IPS-18a (cell line): Measurements from ENCODE around the gene MSL2.
A peak's percentile ranks its signal among the peaks of the same experiment; 100 is the strongest.
"Not testable (repeated sequence)": the region's sequence is repeated elsewhere in the genome, so short reads cannot be mapped to it uniquely, and the experiment has no call there.

Experiments
- H3K27ac ChIP-seq: one replicate; pipeline ENCODE4 v1.5.1; 2013; ENCODE audit warnings: low read length
- H3K27me3 ChIP-seq: one replicate; pipeline ENCODE4 v1.6.1; 2013; ENCODE audit warnings: mild to moderate bottlenecking, low read length; ENCODE audit not compliant: control insufficient read depth, insufficient read depth
- H3K36me3 ChIP-seq: one replicate; pipeline ENCODE4 v1.6.1; 2013; ENCODE audit warnings: low read depth, low read length; ENCODE audit not compliant: control insufficient read depth
- H3K4me1 ChIP-seq: one replicate; pipeline ENCODE4 v1.6.1; 2013; ENCODE audit warnings: low read depth, low read length; ENCODE audit not compliant: control insufficient read depth
- H3K4me3 ChIP-seq: one replicate; pipeline ENCODE4 v1.5.1; 2013; ENCODE audit warnings: low read length
- H3K9ac ChIP-seq: one replicate; pipeline ENCODE4 v1.6.1; 2013; ENCODE audit warnings: mild to moderate bottlenecking, low read length, moderate library complexity
- H3K9me3 ChIP-seq: one replicate; pipeline ENCODE4 v1.6.1; 2013; ENCODE audit warnings: low read depth, low read length; ENCODE audit not compliant: control insufficient read depth

The MSL2 gene, protein sequence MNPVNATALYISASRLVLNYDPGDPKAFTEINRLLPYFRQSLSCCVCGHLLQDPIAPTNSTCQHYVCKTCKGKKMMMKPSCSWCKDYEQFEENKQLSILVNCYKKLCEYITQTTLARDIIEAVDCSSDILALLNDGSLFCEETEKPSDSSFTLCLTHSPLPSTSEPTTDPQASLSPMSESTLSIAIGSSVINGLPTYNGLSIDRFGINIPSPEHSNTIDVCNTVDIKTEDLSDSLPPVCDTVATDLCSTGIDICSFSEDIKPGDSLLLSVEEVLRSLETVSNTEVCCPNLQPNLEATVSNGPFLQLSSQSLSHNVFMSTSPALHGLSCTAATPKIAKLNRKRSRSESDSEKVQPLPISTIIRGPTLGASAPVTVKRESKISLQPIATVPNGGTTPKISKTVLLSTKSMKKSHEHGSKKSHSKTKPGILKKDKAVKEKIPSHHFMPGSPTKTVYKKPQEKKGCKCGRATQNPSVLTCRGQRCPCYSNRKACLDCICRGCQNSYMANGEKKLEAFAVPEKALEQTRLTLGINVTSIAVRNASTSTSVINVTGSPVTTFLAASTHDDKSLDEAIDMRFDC

DNA sequence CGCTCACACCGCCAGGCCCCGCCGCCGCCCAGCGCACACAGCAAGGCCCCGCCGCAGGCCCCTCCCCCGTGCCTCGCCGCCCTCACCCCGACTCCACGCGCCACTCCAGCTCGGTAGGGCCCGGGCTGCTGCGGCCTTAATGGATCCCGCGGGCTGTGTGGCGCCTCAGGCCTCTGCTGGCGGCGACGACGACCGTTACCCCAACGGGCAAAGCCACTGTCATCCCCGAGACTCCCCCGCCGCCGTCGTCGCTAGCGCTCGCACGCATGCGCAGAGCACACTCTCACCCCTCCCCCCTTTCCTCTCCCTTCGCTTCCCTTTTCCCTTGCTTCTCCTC lies at the start of gene MSL2:
TSS of gene MSL2 (minus strand) at position 272 of the 337 bp plus-strand sequence. CDS start 1,222 bp downstream, outside the sequence.
- Histone ChIP-seq H3K36me3 (no peaks in the 10 kb centered on the region), H3K27ac (peak within 1 kb of the TSS; percentile 98), H3K4me1 (peaks cover 11% of the 10 kb centered on the region), H3K9me3 (no peaks in the 10 kb centered on the region), H3K4me3 (peak within 1 kb of the TSS; percentile 85), H3K27me3 (no peaks in the 10 kb centered on the region), H3K9ac (peak within 1 kb of the TSS; percentile 93)

DNA sequence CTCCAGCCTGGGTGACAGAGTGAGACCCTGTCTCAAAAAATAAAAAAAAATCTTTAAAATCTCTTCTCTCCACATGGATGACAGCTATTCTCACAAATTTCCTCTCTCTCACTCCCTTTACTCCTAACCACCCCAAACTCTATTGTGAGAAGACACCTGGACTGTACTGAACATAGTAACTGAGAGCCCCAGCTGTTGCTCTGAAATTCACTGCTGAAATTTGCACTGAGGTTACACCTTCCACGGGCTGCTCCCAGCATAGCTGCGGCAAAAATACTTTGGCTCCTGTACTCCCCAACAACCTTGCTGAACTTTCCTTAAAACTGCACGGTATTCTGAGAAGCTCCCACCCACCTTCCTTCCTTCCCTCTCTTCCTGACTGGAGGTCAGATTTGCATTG lies 49.6 kb upstream of the MSL2 start:
- Histone ChIP-seq H3K27me3 (no peaks in the 10 kb centered on the region), H3K9ac (no peak overlapping the region), H3K36me3 (no peaks in the 10 kb centered on the region), H3K9me3 (no peaks in the 10 kb centered on the region), H3K4me1 (no peaks in the 10 kb centered on the region), H3K4me3 (no peak overlapping the region), H3K27ac (no peak overlapping the region)

GRCh38 chr3:136239094-136239493 lies 43.0 kb upstream of the MSL2 start:
- Histone ChIP-seq H3K9me3 (no peaks in the 10 kb centered on the region), H3K36me3 (no peaks in the 10 kb centered on the region), H3K27ac (no peak overlapping the region), H3K4me1 (peaks cover 10% of the 10 kb centered on the region), H3K27me3 (peaks cover 23% of the 10 kb centered on the region), H3K9ac (no peak overlapping the region), H3K4me3 (no peak overlapping the region)

DNA sequence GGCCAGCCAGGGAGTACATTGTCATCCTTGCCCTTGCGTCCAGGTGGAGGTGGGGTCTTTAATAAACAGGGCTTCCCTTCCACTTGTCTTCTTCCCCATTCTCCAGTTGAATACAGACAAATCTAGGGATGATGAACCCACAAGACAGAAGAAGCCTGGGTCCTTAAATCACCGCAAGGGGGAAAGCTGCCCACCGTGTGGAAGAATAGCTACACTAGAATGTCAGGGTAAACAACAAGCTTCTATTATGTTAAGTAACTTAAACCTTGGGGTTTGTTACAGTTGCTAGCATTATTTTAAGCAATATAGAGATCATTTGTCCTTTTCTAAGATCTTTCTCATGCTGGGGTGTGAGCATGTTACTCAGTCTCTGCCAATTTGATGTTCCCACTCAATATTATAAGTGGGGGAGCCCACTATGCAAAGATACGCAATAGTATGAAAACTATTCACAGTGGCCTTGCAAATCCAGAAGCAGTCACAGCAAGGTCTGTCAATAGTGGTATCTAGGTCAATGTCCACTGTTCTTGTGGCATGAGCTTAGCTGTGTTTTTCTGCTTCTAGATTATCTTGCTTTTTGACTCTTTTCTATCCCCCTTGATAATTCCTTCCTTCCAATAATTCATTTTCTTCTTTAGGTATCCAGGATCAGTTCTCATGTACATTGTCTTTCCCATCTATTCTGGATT lies 42.0 kb upstream of the MSL2 start:
- H3K27ac ChIP-seq: no peak overlapping the region
- H3K4me1 ChIP-seq: peaks cover 10% of the 10 kb centered on the region
- no peaks in the 10 kb centered on the region for H3K9me3 ChIP-seq
- no peak overlapping the region for H3K9ac ChIP-seq
- peaks cover 23% of the 10 kb centered on the region for H3K27me3 ChIP-seq
- no peak overlapping the region for H3K4me3 ChIP-seq
- H3K36me3 ChIP-seq: no peaks in the 10 kb centered on the region

DNA sequence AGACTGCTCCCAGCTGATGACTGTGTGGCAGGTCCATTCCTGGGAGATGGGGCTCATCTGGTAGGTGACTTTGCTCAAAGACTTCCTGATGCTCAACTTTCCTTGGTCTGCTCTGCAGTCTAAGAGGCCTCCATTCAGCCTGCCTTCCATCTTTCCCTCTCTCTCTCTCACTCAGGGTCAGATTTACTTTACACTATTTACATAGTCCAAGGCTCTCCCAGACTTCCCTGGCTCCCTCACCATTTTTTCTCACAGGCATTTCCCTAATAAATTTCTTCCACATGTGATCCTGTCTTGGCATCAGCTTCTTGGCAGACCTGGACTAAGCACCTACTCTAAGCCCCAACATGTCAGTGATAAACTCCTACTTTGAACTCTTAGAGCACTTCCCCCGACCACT lies 41.0 kb upstream of the MSL2 start:
- H3K9me3 ChIP-seq: no peaks in the 10 kb centered on the region
- peaks cover 23% of the 10 kb centered on the region for H3K27me3 ChIP-seq
- no peaks in the 10 kb centered on the region for H3K36me3 ChIP-seq
- H3K9ac ChIP-seq: no peak overlapping the region
- H3K4me3 ChIP-seq: no peak overlapping the region
- no peak overlapping the region for H3K27ac ChIP-seq
- H3K4me1 ChIP-seq: peaks cover 10% of the 10 kb centered on the region

- Histone ChIP-seq H3K4me3 (no peak overlapping the region), H3K4me1 (peaks cover 10% of the 10 kb centered on the region), H3K36me3 (no peaks in the 10 kb centered on the region), H3K27me3 (peaks cover 23% of the 10 kb centered on the region), H3K9me3 (no peaks in the 10 kb centered on the region), H3K9ac (no peak overlapping the region), H3K27ac (no peak overlapping the region)
Observed at GRCh38 chr3:136236109-136236508, 40.0 kb upstream of the MSL2 start.

- H3K9me3 ChIP-seq: no peaks in the 10 kb centered on the region
- peaks cover 22% of the 10 kb centered on the region for H3K27me3 ChIP-seq
- no peaks in the 10 kb centered on the region for H3K36me3 ChIP-seq
- no peak overlapping the region for H3K4me3 ChIP-seq
- H3K27ac ChIP-seq: no peak overlapping the region
- no peak overlapping the region for H3K9ac ChIP-seq
- peaks cover 10% of the 10 kb centered on the region for H3K4me1 ChIP-seq
Observed at GRCh38 chr3:136235545-136235944, 39.4 kb upstream of the MSL2 start.

GRCh38 chr3:136232413-136232812 lies 36.3 kb upstream of the MSL2 start:
- Histone ChIP-seq H3K4me3 (no peak overlapping the region), H3K36me3 (no peaks in the 10 kb centered on the region), H3K9me3 (no peaks in the 10 kb centered on the region), H3K9ac (no peak overlapping the region), H3K27me3 (peaks cover 5% of the 10 kb centered on the region), H3K4me1 (peaks cover 2% of the 10 kb centered on the region), H3K27ac (no peak overlapping the region)

DNA sequence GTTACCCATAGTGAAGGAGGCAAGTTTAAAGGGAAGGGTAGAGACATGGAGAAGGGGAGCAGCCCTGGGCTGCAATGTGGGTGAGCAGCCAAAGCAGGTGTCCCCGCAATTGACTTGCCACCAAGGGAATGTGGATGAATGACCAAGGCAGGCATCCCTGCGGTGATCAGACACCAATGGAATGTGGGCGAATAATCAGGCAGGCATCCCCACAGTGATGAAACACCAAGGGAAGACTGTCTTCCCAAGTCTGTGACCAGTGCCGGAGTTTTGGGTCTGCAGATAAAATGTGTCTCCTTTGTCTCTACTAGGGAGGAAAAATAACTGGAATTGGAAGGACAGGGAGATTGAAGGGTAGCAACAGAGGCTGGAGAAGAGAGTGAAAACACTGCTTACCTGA lies 26.6 kb upstream of the MSL2 start:
- not testable (repeated sequence) for H3K9me3 ChIP-seq

DNA sequence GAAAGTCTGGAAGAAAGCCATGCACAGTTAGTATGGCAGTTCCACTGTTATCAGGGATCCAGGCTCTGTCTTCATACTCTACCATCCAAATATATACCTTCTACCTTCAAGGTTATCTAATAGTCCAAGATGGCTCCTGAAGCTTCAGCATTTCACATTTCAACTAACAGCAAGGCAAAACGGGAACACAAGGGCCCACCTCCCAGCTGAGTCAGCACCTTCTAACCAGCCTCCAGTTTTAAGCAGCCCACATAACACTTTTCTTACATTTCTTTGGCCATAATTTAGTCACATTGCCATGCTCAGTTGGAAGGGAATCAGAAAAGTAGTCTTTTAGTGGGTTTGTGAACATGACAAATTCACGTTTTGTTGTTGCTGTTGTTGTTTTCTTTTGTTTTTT lies 15.4 kb upstream of the MSL2 start:
- Histone ChIP-seq H3K27ac (no peak overlapping the region), H3K27me3 (no peaks in the 10 kb centered on the region), H3K9me3 (no peaks in the 10 kb centered on the region), H3K36me3 (no peaks in the 10 kb centered on the region), H3K4me1 (no peaks in the 10 kb centered on the region), H3K9ac (no peak overlapping the region), H3K4me3 (no peak overlapping the region)

More for the DNA sequence above, 26.6 kb upstream of the MSL2 start:
- not testable (repeated sequence) for H3K4me1 ChIP-seq, H3K27ac ChIP-seq, H3K9ac ChIP-seq, H3K36me3 ChIP-seq, H3K27me3 ChIP-seq, H3K4me3 ChIP-seq

DNA sequence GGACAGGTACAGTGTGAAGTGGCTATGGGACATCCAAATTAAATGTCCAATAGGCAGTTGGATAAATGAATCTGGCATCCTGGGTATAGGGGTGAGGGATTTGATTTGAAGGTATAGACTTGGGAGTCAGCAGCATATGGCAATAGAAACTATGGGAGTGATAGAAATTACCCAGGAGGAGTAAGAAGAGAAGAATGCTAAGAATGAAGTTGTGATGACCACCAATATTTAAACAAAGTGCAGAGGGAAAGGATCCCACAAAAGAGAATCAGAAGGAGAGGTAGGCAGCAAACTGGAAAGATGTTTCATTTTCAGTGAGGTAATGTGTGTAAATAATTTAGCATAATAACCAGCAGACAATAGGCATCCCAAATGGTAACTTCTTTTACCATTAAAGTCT lies 13.8 kb upstream of the MSL2 start:
- H3K4me1 ChIP-seq: no peaks in the 10 kb centered on the region
- H3K27me3 ChIP-seq: no peaks in the 10 kb centered on the region
- H3K9ac ChIP-seq: no peak overlapping the region
- no peak overlapping the region for H3K4me3 ChIP-seq
- no peak overlapping the region for H3K27ac ChIP-seq
- no peaks in the 10 kb centered on the region for H3K9me3 ChIP-seq
- no peaks in the 10 kb centered on the region for H3K36me3 ChIP-seq
